ENCODE data around the gene POFUT2. TPM values are rescaled to one million over a fixed set of nuclear protein-coding genes. Genes with fewer than 3 reads are reported as not detected.
"Not testable (repeated sequence)": the region's sequence is repeated elsewhere in the genome, so short reads cannot be mapped to it uniquely, and the experiment has no call there.

POFUT2 gene
- total RNA-seq, 1 donor from 2014 or later, result 47.9 TPM

DNA sequence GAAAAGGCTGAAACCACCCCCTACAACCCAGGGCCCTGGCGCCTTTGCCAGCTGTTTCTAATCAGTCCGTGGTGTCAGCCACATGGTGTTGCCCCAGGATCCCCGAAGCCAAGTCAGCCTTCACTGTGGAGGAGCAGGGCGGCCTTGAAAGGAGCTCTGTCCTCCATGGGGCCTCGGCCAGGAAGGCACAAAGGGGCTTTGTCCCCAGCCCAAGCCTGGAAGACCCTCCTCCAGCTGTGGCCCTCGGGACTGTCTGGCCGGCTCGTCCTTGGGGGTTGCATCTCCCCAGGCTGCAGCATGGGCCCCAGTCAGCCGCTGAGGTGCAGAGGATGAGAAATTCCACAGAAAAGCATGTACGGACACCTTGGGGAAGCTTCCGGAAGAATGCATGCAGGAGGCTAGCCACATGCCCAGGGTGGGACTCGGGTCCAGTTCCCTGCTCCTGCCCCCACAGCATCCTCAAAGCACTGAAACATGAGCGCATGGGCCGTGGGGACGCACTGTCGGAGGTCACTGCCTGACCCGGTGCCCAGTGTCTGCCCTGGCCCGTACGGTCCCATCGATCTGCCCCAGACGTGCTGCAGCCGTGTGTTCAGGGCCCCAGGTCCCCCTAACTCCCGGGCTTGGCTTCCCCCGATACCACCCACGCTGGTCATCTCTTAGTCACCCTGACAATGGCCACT is 38.6 kb upstream of the POFUT2 start:
- DNase-seq (ENCODE audit: low spot score), result no peak

DNA sequence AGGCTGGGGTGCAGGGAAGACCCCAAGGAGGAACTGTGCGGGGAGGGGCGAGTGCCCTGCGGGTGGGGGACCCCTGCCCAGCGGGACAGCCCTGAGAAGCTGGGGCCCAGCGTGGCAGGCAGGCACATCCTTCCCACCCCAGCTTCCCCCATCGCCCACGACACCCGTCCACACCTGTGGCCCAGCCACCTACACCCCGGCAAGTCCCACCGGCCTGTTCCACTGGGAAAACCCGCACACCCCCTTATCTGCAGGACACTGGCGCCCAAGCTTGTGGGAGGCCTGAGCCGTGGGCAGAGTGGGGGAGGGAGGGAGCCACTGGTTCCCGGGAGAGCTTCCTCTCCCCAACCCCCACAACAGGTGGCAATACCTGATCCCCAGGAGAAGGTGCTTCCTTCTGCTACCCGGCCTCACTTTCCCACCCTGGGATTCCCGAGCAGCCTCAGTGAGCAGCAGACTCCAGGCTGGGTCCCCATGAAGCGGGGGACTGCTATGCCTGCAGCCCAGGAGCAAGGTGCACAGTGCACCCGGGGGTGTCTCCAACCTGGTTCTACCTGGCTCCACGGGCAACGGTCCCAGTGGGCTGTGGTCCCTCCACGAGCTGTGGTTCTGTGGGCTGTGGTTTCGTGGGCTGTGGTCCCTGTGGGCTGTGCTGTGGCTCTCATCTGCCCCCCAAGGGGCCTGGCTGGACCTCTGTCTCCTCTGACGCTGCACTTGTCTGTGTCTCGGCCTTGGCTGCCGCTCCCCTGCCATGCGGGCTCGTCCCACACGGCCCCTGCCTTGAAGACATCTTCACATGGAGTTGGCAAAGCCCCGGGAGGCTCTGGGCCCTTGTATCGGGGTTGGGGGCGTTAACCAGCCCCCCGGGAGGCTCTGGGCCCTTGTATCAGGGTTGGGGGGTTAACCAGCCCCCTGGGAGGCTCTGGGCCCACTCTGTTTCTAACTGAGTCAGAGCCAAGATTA is 37.8 kb upstream of the POFUT2 start:
- DNase-seq (ENCODE audit: low spot score), result no peak

DNA sequence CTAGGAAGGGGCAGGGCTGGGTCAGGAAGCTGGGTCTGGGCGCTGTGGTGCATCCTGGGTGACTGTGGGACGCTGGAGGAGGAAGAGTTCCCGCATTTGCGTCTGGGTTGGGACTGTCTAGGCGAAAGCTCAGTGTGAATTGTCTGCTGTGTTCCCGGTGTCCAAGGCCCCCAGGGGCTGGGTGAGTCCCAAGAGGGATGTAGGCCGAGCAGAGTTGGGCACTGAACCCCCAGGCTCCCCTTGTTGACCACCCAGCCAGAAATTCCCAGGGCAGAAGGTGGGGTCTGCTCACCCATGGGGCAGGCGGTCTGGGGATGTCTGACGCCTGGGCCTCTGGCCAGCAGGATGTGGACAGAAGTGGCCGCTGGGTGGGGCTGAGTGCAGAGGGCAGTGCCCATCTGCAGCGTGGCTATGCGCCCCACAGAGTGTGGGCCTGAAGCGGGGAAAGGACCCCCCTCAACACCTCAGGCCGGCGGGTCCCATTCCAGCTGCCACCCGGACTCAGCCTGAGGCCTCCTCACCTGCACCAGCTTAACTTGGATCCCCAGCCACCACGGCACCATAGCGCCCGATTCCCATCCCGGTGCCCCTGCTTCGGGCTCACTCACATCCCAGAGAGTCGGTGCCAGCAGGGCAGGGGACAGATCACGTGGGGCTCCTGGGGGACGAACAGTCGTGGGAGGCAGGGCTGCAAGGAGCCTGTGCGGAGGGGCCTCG is 37.0 kb upstream of the POFUT2 start:
- no peak for DNase-seq (ENCODE audit: low spot score)

DNA sequence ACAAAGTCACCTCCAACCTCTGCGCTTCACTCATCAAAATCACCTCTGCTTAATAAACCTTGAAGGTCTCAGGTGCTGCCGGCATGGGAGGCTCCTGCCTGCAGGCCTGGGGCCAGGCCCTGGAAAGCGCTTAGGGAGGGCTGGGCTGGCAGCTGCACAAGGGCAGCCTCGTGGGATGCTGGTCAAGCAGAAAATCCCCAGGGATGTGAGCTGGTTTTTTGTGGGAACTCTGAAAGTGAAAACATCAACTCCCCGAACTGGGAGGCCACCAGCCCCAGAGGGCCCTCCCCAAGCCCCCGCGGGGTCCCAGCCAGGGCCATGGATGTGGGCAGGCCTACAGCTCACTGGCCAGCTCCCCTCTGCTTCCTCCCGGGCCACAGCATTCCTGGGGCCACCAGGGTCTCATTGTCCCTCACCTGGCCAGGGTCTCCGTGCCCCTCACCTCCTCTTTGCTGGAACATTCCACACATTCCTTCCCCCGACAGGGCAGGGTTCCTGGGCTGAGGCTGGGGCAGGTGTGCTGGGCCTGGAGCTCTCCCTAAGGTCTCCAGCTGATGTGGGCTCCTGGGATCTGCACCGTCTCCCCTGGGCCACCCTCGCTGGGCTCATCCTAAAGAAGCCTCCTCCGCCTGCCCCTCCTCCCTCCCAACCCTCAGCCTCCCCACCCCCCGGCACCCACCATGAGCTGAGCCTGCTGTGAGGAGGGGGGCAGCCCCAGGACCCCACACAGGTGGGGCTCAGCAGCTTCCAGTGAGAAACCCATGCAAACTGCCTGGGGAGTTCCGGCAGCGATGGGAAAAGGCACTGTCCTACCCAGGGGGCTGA is 36.0 kb upstream of the POFUT2 start:
- peak; percentile 35 for DNase-seq (ENCODE audit: low spot score)

DNA sequence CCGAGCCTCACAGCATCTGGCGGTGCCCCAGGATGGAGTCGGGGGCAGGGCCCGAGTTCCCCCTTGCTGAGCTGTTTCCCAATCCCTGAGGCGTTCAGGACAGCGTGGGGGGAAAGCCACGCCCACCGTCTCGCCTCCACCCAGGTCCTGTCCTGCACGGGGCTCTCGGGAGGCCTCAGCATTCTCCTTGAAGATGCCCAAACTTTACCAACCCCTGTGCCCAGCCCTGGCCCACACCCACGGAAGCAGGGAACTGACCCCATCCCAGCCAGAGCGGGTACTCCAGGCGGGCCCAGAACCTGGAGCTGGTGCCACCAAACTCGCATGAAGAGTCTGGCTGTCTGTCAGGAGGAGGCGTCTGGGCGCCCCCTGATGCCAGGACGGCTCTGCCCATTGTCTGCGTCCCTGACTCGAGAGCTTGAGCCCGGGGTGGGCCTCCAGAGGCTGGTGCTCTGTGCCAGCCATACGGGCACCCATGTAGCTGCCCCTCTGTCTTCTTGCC is 35.3 kb upstream of the POFUT2 start:
- no peak for DNase-seq (ENCODE audit: low spot score)

DNA sequence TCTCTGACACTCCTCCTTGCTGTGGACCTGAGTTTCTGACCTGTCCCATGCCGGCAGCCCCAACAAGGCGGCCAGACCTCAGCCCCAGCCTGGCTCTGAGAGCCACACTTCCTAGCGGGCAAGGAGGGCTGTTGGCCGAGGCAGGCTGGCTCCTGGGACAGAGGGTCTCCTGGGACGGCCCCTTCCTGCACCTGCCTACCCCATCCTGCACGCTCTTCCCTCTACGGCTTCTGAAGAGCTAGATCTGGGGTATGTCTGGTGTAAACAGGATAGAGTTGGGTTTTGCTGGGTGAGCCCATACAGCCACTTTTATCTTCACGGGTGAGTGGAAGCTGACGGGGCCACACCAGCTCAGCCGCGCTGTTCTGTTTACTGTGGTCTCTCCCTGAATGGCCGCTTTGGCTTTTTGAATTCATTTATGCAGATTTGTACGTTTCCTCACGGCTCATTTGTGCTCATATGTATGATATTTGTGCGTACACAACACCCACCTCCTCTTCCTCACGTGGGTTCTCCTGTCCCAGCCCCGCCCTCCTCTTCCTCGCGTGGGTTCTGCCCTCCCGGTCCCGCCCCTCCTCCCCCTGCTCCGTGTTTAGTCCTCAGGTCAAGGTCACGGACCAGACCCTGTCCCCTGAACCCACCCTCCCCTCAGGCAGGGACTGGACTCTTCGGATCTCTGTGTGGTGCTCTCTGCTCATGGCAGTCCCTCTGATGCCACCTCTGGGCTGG is 34.7 kb upstream of the POFUT2 start:
- DNase-seq (ENCODE audit: low spot score), result no peak

DNA sequence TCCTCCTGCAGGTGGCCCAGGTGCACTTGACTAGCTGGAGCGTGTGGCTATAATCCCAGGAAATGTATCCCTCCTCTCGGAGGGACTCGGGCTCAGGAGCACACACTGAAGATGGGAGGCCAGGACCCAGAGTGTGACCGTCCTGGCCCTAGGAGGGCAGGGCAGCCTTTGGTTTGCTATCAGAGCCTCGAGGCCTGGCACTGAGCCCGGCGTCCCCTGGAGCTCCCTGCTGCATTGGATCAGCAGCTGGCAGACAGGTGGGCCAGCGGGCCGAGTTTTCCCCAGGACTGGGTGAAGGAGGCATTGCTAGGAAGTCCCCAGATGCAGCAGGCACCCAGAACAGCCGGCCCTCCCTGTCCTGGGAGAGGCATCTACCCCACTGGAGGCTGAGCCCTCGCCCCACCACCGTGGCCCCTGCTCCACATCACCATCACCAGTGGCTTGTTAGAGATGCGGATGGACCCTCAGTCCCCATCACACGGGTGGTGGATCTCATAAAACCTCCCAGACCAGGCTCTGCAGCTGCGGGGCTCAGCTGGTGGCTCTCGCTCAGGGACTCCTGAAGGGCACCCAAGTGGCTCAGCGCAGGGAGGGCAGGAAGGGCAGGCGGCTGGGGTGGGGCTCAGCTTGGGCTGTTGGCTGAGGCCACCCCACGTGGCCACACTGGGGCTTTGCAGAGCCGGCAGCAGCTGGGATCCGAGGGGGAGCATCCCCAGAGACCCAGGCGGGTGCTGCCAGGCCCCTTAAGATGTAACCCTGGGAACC is 32.7 kb upstream of the POFUT2 start:
- no peak for DNase-seq (ENCODE audit: low spot score)

DNA sequence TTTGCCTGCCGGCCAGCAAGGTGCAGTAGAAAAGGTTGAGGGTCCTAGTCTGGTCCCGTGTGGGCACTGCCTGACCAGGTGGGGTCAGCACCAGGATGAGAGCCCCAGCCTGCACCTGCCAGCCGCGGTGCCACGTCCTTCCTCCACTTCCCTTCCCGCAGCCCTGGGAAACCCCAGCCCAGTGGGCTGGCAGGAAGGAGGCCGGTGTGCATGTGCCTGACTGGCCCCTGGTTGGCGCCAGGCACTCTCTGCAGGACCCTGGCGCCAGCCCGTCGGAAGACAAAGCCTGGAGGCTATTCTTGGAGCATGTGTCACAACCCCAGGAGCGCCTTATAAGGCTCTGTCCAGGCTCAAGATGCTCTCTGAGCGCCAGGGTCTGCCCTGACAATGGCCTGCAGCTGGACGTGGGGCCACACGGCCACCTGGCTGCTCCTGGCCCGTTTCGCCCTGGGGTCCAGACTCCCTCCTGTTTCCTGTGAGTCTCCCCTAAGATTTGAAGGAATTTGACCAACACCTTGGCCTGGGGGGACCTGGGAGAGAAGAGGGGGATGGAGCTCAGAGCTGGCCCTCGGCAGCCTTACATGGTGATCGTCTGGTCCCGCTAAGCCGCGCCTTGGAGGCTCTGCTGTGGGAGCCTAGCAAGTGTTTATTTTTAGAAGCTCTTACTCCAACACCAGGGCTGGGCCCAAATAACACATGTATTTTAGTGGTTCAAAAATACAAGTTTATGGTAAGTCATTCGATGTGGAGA is 31.9 kb upstream of the POFUT2 start:
- peak; percentile 71 for DNase-seq (ENCODE audit: low spot score)

DNA sequence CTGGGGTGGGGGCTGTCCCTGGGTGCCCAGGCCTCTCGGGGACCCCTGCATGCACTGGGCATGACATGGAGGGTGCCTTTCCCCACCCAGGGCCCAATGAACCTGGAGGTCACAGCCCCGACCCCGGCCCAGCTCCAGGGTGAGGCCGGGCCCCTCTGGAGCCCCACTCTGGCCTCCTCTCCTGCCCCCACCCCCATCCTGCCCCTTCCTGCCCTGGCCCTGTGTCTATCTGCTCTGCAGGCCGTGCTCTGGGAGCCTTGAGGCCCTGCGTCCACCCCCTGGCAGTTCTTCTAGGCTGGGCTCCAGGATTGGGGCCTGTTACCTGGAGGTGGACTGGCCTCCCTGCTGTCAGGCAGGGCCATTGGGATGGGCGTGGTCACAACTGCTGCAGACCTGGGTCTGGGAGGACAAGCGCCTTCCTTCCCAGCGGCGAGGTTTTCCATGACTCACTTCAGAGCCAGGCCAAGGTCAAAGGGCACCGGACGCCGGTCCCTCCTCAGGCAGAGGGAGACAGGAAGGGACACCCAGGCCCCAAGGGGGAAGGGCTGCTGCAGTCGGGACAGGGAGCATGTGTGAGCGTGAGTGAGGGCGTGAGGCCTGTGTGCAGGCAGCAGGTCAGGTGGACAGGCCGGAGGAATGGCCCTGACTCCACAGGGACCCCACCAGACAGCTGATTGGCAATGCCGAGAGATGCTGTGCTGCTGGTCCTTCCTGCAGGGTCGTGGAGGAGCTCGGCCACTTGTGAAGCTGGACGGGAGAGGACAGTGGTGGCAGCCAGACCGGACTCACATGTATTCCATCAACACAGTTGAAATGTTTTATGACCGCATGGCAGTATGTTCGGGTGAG is 31.1 kb upstream of the POFUT2 start:
- no peak for DNase-seq (ENCODE audit: low spot score)

DNA sequence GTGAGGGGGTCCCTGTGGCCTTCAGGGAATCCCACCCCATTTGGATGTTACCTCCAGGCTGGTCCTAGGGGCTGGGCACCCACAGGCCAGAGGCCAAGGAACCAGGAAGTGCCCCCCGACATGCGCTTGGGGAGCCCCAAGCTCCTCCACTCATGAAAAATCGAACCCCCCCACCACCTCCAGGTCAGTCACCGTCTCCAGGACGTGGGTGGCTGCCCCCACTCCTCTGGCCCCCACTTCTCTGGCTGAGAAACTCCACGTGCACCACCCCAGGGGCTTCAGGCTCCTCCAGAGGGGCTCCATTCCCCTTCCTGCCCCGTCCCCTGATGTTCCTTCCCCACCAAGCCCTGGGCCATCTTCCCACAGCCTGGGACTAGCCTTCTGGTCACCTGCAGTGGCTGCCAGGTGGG is 30.5 kb upstream of the POFUT2 start:
- DNase-seq (ENCODE audit: low spot score), result no peak

DNA sequence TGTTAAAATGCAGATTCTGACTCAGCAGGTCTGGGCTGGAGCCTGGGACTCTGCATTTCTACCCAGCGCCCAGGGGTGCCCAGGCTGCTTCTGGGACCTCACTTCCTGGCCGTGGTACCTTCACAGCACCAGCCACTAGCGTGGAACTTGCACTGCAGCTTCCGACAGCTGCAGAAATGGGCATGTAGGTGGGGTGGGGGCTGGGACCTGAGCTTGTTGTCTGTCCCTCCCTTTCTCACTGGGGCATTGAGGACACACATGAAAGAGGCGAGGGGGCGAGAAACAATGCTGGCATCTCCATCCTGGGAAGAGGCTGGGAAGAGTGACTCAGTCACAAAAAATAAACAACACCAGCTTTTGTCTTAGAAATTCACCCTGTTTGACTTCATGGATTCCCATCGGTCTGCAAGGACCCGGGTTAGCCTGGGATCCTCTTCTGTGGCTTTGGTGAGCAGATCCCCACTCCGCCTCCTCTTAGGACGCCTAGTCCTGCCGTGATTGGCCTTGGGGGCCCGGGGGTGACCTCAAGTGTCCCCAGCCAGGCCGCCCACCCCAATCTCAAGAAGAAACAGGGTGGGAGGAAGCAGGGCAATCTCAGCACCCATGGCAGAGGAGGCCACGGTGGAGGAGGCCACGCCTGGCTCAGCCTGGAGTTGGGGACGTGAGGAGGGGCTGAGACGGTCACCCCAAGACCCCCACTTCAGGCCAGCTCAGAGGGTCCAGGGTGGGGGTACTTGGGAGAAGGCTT is 29.9 kb upstream of the POFUT2 start:
- no peak for DNase-seq (ENCODE audit: low spot score)

DNA sequence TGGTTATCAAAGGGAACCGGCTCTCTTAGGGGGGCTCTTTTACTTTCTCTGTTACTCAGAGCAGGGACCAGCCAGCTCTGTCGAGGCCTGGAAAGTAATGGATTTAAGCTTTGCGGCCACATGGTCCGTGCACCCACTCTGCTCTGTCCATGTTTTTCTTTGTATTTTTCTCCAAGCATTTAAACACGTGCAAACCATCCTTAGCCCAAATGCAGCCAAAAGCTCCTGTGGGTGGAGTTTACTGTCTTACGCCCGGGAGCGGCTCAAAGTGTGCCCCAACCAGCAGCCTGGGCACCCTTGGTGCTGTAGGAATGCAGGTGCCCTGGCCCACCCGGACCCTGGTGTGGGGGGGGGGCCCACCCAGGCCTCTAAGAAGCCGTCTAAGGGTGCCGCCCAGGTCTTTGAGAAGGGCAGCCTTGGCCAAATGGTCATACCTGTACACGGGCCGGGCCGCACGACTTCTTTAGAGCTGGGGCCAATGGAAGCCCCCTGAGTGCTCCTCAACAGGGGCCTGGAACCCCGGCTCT is 29.2 kb upstream of the POFUT2 start:
- DNase-seq (ENCODE audit: low spot score), result no peak

DNA sequence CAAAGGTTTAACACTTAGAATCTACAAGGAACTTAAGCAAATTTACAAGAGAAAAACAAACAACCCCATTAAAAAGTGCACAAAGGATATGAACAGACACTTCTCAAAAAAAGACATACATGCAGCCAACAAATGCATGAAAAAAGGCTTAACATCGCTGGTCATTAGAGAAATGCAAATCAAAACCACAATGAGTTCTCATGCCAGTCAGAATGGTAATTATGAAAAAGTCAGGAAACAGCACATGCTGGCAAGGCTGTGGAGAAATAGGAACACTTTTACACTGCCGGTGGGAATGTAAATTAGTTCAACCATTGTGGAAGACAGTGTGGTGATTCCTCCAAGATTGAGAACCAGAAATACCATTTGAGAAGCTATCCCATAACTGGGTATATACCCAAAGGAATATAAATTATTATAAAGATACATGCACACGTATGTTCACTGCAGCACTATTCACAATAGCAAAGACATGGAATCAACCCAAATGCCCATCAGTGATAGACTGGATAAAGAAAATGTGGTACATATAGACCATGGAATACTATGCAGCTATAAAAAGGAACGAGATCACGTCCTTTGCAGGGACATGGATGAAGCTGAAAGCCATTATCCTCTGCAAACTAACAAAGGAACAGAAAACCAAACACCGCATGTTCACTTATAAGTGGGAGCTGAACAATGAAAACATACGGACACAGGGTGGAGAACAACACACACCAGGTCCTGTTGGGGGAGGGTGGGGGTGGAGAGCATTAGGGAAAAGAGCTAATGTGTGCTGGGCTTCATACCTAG is 28.2 kb upstream of the POFUT2 start:
- not testable (repeated sequence) for DNase-seq (ENCODE audit: low spot score)

DNA sequence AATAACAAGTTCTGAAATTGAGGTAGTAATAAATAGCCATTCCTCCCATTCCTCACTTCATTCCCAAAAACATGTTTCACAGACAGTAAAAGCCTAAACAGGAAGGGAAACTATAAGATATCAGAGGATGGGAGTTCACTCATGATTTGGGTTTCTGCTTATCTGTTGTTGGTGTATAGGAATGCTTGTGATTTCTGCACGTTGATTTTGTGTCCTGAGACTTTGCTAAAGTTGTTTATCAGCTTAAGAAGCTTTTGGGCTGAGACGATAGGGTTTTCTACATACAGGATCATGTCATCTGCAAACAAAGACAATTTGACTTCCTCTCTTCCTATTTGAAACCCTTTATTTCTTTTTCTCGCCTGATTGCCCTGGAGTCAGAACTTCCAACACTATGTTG is 26.0 kb upstream of the POFUT2 start:
- no peak for DNase-seq (ENCODE audit: low spot score)

DNA sequence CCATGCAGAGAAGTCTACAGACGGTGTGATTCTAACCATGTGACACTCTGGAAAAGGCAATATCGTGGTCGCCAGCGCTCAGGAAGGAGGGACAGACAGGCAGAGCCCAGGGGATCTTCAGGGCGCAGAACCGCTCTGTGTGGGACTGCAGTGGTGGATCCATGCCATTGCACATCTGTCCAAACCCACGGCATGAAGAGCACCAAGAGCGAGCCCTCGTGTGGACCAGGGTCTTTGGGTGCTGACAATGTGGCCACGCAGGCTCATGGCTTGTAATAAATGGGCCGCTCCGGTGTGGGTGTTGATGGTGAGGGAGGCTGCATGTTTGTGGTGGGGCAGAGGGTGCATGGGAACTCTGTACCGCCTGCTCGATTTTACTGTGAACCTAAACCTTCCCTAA is 25.3 kb upstream of the POFUT2 start:
- no peak for DNase-seq (ENCODE audit: low spot score)

DNA sequence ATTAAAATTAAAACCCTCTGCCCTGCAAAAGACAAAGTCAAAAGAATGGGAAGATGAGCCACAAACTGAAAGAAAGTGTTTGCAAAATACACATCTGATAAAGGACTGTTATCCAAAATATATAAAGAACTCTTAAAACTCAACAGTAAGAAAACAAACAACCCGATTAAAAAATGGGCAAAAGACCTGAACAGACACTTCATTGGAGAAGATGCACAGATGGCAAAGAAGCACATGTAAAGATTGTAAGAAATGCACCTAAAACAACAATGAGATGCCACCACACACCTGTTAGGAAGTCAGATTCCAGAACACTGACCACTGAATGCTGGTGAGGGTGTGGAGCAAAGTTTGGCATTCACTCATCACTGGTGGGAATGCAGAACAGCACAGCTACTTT is 24.6 kb upstream of the POFUT2 start:
- DNase-seq (ENCODE audit: low spot score), result no peak

Measured in umbilical cord (tissue), 2 donors.